Fibroblast of lung (primary cell): ENCODE data around the gene VAPB. TPM values are rescaled to one million over a fixed set of nuclear protein-coding genes. Genes with fewer than 3 reads are reported as not detected.

Experiments used
- DNase-seq, 2 donors: peaks; one replicate each; pipeline versions ENCODE4 v3.0.0 to v3.0.0-alpha.2; 2010; ENCODE audit warnings: low read depth in 2 of 2
- H2AFZ ChIP-seq: 2 replicates; pipeline ENCODE4 v1.5.1; 2012; ENCODE audit warnings: low read length, control low read depth, inconsistent platforms
- H3K27ac ChIP-seq: 2 replicates; pipeline ENCODE4 v1.5.1; 2011; ENCODE audit warnings: low read length, control low read depth; ENCODE audit not compliant: insufficient read depth
- H3K27me3 ChIP-seq: 2 replicates; pipeline ENCODE4 v1.5.1; 2011; ENCODE audit warnings: mild to moderate bottlenecking, low read length; ENCODE audit not compliant: control insufficient read depth, insufficient read depth
- H3K36me3 ChIP-seq: 2 replicates; pipeline ENCODE4 v1.5.1; 2011; ENCODE audit warnings: low read length; ENCODE audit not compliant: control insufficient read depth, insufficient read depth
- H3K4me1 ChIP-seq: 2 replicates; pipeline ENCODE4 v1.5.1; 2011; ENCODE audit warnings: low read length; ENCODE audit not compliant: control insufficient read depth, insufficient read depth; ENCODE audit errors: extremely low read depth
- H3K4me2 ChIP-seq: 2 replicates; pipeline ENCODE4 v1.5.1; 2011; ENCODE audit warnings: low read length, control low read depth; ENCODE audit not compliant: insufficient read depth; ENCODE audit errors: extremely low read depth
- H3K4me3 ChIP-seq, 4 experiments: fragments of 200-600 bp in 1 of 4; sonication (generic) in 1 of 4; replicated peaks in 1 of 4; 2 replicates each; pipeline ENCODE4 v1.5.1; 2011 to 2016; ENCODE audit warnings: low read length in 4 of 4, low read depth in 3 of 4, mild to moderate bottlenecking in 3 of 4, control low read depth in 2 of 4, inconsistent platforms in 1 of 4, mixed read lengths in 1 of 4; ENCODE audit not compliant: insufficient read depth in 1 of 4; ENCODE audit errors: control extremely low read depth in 1 of 4
- H3K79me2 ChIP-seq: 2 replicates; pipeline ENCODE4 v1.5.1; 2012; ENCODE audit warnings: mild to moderate bottlenecking, low read length, inconsistent platforms; ENCODE audit not compliant: control insufficient read depth, insufficient read depth
- H3K9ac ChIP-seq: 2 replicates; pipeline ENCODE4 v1.5.1; 2011; ENCODE audit warnings: mild to moderate bottlenecking, low read length, control low read depth; ENCODE audit not compliant: insufficient read depth
- H3K9me3 ChIP-seq: 2 replicates; pipeline ENCODE4 v1.5.1; 2012; ENCODE audit warnings: low read depth, low read length; ENCODE audit not compliant: control insufficient read depth, insufficient read depth
- H4K20me1 ChIP-seq: 2 replicates; pipeline ENCODE4 v1.5.1; 2011; ENCODE audit warnings: low read length; ENCODE audit not compliant: control insufficient read depth, insufficient read depth; ENCODE audit errors: extremely low read depth
- EZH2 ChIP-seq: IDR thresholded peaks from 2 replicates; pipeline ENCODE4 v1.5.1; 2012; ENCODE audit warnings: low read length, control low read depth, mild to moderate bottlenecking; ENCODE audit errors: missing control alignments
- polyA plus RNA-seq, 2 donors: library from polyadenylated mRNA; depleted of rRNA in 1 of 2; stranded (reverse) in 1 of 2; unstranded in 1 of 2; fragments of >200 nt; gene quantifications; 2 replicates each; pipeline ENCODE4 v1.2.1, GENCODE V29; 2011 to 2012; ENCODE audit warnings: missing spikeins in 1 of 2
- total RNA-seq: library from RNA; depleted of rRNA; stranded (reverse); fragments of >200 nt; gene quantifications from 2 replicates; pipeline ENCODE4 v1.2.1, GENCODE V29; 2014
- TF ChIP-seq, protein P1 (sequence below), 2 donors: IDR thresholded peaks in 1 of 2; conservative IDR thresholded peaks in 1 of 2; 1 replicate in 1 of 2; 2 replicates in 1 of 2; pipeline ENCODE4 v1.5.1; 2011 to 2012; ENCODE audit warnings: low read length in 2 of 2, control low read depth in 1 of 2, inconsistent platforms in 1 of 2, low read depth in 1 of 2, mild to moderate bottlenecking in 1 of 2

The VAPB gene
- total and polyA plus RNA-seq, 2 donors (not counting 1 experiment from before 2014, with no cell fraction given), result 13.0 to 43.7 TPM

DNA sequence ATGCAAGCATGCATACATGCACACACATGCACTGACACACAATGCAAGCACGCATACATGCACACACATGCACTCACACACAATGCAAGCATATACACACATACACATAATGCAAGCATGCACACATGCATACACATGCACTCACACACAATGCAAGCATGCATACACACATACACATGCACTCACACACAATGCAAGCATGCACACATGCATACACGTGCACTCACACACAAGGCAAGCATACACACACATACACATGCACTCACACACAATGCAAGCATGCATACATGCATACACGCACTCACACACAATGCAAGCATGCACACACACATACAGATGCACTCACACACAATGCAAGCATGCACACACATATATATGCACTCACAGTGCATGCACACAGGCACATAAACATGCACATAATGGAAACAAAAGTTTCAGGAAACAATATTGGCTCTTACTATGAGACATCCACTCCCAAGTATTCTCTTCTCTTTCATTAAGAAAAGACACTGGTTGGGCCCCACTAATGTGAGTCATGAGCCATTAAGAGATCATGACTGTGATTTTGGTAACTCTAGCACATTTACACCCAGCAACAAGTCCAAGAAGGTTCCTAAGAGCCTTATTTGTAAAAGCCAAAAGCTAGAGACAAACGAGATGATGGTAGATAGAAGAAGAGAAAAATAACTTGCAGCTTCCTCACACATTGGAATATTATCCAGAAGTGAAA is 103.9 kb downstream of the VAPB start:
- Histone ChIP-seq H3K4me2 (no peak overlapping the region), H3K27ac (no peak overlapping the region), H3K9me3 (no peaks in the 10 kb centered on the region), H3K9ac (no peak overlapping the region), H2AFZ (no peak overlapping the region), H3K4me3 (no peak overlapping the region), H3K27me3 (no peaks in the 10 kb centered on the region), H3K79me2 (no peaks in the 10 kb centered on the region), H3K36me3 (no peaks in the 10 kb centered on the region), H4K20me1 (no peaks in the 10 kb centered on the region), H3K4me1 (no peaks in the 10 kb centered on the region)
- DNase-seq, result no peak
- TF ChIP-seq, protein P1, sequence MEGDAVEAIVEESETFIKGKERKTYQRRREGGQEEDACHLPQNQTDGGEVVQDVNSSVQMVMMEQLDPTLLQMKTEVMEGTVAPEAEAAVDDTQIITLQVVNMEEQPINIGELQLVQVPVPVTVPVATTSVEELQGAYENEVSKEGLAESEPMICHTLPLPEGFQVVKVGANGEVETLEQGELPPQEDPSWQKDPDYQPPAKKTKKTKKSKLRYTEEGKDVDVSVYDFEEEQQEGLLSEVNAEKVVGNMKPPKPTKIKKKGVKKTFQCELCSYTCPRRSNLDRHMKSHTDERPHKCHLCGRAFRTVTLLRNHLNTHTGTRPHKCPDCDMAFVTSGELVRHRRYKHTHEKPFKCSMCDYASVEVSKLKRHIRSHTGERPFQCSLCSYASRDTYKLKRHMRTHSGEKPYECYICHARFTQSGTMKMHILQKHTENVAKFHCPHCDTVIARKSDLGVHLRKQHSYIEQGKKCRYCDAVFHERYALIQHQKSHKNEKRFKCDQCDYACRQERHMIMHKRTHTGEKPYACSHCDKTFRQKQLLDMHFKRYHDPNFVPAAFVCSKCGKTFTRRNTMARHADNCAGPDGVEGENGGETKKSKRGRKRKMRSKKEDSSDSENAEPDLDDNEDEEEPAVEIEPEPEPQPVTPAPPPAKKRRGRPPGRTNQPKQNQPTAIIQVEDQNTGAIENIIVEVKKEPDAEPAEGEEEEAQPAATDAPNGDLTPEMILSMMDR (conservative IDR thresholded peaks at IDR 0.05 in 1 of 2, IDR thresholded peaks at IDR 0.05 in 1 of 2; ENCODE audit: low read depth in 1 of 2, low read length in 2 of 2), result no peak
- no peak for TF ChIP-seq EZH2

DNA sequence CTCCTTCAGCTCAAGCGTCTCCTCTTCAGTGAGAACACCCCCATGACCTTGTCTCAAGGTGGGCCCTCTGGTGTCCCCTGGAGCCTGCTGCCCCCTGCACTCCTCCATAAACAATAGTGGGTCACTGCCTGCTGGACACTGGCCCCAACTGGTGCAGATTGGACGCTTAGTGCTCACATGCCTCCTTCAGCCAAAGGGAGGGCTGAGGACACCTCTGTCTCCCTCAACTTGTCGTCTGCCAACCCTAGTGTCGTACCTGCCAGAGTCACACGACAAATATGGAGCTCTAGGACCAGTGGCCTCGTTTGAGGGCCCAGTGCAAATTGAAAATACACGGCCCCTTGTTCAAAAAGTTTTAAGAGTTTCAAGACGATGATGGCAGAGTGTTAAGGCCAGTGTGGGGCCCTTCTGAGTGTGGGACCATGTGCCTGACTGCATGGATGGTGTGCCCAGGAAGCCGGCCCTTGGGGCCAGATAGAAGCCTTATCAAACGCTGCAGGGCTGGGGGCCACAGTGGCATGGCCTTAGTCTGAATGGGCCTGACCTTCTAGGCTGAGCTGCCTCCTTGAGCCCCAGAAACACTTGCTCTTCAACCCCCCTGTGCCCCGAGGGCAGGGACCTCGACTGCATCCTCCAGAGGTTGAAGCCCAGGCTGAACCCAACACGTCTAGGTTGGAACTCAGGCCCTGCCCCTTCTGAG is 106.0 kb downstream of the VAPB start:
- no peak overlapping the region for H3K4me2 ChIP-seq
- TF ChIP-seq, protein P1 (conservative IDR thresholded peaks at IDR 0.05 in 1 of 2, IDR thresholded peaks at IDR 0.05 in 1 of 2; ENCODE audit: low read depth in 1 of 2, low read length in 2 of 2), result no peak
- TF ChIP-seq EZH2, result no peak
- no peaks in the 10 kb centered on the region for H4K20me1 ChIP-seq
- no peaks in the 10 kb centered on the region for H3K36me3 ChIP-seq
- no peak for DNase-seq
- no peak overlapping the region for H3K27ac ChIP-seq
- no peak overlapping the region for H2AFZ ChIP-seq
- no peaks in the 10 kb centered on the region for H3K27me3 ChIP-seq
- no peak overlapping the region for H3K4me3 ChIP-seq
- H3K79me2 ChIP-seq, result no peaks in the 10 kb centered on the region
- no peaks in the 10 kb centered on the region for H3K4me1 ChIP-seq
- no peak overlapping the region for H3K9ac ChIP-seq
- no peaks in the 10 kb centered on the region for H3K9me3 ChIP-seq

DNA sequence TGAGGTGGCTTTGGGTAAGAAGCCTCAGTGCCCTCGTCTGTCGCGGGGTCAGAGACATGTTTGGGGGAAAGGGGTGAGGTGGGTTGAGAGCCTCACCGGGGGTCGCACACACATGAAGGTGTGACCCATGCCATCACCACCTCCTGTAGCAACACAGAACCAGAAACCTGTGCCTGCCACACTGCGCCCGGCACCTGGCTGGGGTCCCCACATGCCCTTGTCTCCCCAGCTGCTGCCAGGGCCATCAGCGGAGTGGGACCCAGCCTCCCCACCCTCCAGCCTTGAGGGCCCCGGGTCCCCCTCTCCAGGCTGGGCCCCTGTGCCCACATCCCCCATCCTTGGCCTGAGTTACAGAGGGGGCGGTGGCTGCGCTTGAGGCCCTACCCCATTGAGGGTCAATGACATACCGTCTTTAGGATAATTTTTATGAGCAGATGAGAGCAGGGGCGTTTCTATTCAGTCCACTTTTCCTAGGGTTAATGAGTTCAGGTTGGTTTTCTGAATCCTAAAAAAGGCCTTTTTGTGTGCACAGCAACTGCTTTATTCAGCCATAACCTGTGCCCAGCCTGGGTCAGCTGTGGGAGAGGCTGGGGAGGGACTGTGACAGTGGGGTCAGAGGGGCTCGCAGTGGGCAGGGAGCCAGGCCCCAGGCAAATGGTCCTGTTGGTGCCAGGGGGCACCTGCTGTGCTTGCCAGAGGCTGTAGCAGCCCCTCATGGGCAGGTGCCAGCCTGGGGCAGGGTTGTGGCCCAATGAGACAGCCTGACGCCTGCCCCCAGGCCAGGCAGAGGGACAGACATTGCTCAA is 106.8 kb downstream of the VAPB start:
- Histone ChIP-seq H3K4me3 (no peak overlapping the region), H3K27me3 (no peaks in the 10 kb centered on the region), H3K9me3 (no peaks in the 10 kb centered on the region)

More for the DNA sequence above, 106.8 kb downstream of the VAPB start:
- no peaks in the 10 kb centered on the region for H3K36me3 ChIP-seq
- no peak overlapping the region for H3K27ac ChIP-seq
- H3K4me2 ChIP-seq, result no peak overlapping the region
- H3K4me1 ChIP-seq, result no peaks in the 10 kb centered on the region
- H3K79me2 ChIP-seq, result no peaks in the 10 kb centered on the region
- no peaks in the 10 kb centered on the region for H4K20me1 ChIP-seq
- TF ChIP-seq, protein P1 (conservative IDR thresholded peaks at IDR 0.05 in 1 of 2, IDR thresholded peaks at IDR 0.05 in 1 of 2; ENCODE audit: low read depth in 1 of 2, low read length in 2 of 2), result no peak
- no peak for TF ChIP-seq EZH2
- DNase-seq, result no peak
- no peak overlapping the region for H3K9ac ChIP-seq
- no peak overlapping the region for H2AFZ ChIP-seq
